ENCODE measurements around the gene CCDC9. TPM values are rescaled to one million over a fixed set of nuclear protein-coding genes. Genes with fewer than 3 reads are reported as not detected.
"Not testable (repeated sequence)": the region's sequence is repeated elsewhere in the genome, so short reads cannot be mapped to it uniquely, and the experiment has no call there.

Gene CCDC9
- total RNA-seq, 2 experiments from 2014 or later: 22.4 to 30.6 TPM

DNA sequence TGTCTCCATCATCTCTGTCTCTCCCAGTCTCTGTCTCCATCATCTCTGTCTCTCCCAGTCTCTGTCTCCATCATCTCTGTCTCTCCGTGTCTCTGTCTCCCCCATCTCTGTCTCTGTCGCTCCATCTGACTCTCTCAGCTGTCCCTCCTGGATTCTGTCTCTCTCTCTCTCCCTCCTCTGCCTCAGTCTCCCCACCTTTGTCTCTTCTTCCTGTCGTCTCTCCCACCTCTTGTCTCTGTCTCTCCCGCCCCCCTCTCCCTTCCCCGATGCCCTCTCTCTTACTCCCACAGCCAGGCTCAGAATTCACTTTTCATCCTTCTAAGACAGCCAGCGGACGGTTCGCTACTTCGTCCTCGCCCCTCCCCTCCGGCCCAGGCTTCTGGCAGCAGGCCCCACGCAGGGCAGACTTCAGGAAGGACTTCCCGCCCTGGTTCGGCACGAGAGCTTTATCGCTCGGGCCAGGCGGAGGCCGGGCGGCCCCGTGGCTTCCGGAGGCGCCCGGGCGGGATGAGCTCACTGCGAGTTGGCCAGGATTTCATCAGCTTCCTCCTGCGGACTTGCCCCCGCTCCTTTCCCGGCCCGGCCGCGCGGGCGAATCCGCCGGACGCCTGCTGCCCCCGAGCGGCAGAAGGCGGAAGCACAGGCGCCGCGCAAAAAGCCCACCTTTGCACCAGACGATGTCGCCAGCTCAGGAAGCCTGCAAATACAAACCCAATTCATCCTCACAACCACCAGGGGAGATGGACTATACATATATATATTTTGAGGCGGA, 12.4 kb upstream of the CCDC9 start:
- intact Hi-C loops (cut with DNase I, micrococcal nuclease): loop anchor here (1.0 to 10.0 kb wide), 17 partner anchors 12 to 457 kb away; partner anchors contain the start of genes AP2S1 (in 1 of the 2), ARHGAP35 (in 1 of the 2), CCDC9 (in 1 of the 2) and INAFM1 (in 1 of the 2)
- Mint-ChIP-seq H3K9me3 (ENCODE audit: low read depth) (no peaks in the 10 kb centered on the region), H3K36me3 (ENCODE audit: low read depth) (peaks cover 6% of the 10 kb centered on the region), H3K27ac (peak overlapping the region; percentile 97), H3K4me3 (no peak overlapping the region), H3K4me1 (peaks cover 35% of the 10 kb centered on the region), H3K27me3 (peaks cover 2% of the 10 kb centered on the region)
- DNase-seq: peak; percentile 96
- ChIA-PET POLR2A (interaction anchor here (0.6 to 1.6 kb wide), 20 partner anchors 11 to 196 kb away, joined by 3 to 24 read pairs (median 4); partner anchors contain the start of genes CCDC9, INAFM1 and ZC3H4), CTCF (interaction anchor here (0.5 to 8.5 kb wide), 41 partner anchors 9 to 1450 kb away, joined by 3 to 205 read pairs (median 5); partner anchors contain the start of genes CCDC9, DHX34 and SAE1)
- ATAC-seq: peak; percentile 74

DNA sequence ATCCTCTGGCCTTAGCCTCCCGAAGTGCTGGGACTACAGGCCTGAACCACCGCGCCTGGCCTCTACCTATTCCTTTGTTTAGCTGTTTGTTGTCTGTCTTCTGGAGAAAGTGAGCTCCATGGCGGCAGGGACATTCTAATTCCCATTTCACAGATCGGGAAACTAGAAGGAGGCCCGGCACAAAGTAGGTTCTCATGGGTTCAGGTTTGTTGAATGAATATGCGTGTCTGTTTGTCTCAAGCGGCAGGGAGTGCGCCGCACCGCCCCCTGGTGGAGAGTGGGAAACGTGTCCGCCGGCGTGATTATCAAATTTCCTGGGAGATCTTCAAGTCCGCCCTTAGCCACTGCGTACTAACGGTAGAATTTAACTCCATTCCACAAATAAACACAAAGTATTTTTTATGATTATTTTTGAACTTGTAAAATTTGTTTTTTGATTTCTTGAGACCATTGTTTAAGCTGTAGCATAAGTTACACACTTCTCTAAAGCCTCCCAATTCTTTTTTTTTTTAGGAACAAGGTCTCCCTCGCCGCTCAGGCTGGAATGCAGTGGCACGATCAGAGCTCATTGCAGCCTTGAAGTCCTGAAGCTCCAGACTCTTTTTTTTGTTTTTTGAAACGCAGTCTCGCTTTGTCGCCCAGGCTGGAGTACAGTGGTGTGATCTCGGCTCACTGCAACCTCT, 8.9 kb upstream of the CCDC9 start:
- Mint-ChIP-seq H3K9me3 (ENCODE audit: low read depth) (no peaks in the 10 kb centered on the region), H3K36me3 (ENCODE audit: low read depth) (peaks cover 3% of the 10 kb centered on the region), H3K4me1 (peaks cover 21% of the 10 kb centered on the region), H3K27ac (peak overlapping the region; percentile 64), H3K4me3 (no peak overlapping the region), H3K27me3 (no peaks in the 10 kb centered on the region)
- ChIA-PET POLR2A (no interaction called here), CTCF (interaction anchor here (0.6 to 8.5 kb wide), 24 partner anchors 8 to 713 kb away, joined by 3 to 205 read pairs (median 4); partner anchors contain the start of gene CCDC9)
- intact Hi-C loops (cut with DNase I, micrococcal nuclease): loop anchor here (1.0 to 10.0 kb wide), 4 partner anchors 168 to 393 kb away; partner anchors contain the start of gene AP2S1 (in 1 of the 2)
- DNase-seq: peak; percentile 91
- ATAC-seq: no peak

DNA sequence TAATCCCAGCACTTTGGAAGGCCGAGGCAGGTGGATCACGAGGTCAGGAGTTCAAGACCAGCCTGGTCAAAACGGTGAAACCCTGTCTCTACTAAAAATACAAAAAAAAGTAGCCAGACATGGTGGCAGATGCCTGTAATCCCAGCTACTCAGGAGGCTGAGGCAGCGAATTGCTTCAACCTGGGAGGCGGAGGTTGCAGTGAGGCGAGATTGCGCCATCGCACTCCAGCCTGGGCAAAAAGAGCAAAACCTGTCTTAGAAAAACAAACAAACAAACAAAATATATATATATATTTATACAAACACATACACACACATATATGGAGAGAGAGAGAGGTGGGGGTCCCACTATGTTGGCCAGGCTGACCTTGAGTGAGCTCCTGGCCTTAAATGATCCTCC, 3.3 kb upstream of the CCDC9 start:
- peaks cover 12% of the 10 kb centered on the region for H3K4me1 Mint-ChIP-seq
- H3K36me3 Mint-ChIP-seq (ENCODE audit: low read depth); H3K27me3 Mint-ChIP-seq; intact Hi-C loops (cut with DNase I, micrococcal nuclease); H3K27ac Mint-ChIP-seq; H3K9me3 Mint-ChIP-seq (ENCODE audit: low read depth); H3K4me3 Mint-ChIP-seq; DNase-seq; ATAC-seq; POLR2A ChIA-PET: not testable (repeated sequence)
- CTCF ChIA-PET: interaction anchor here (1.3 to 2.0 kb wide), 2 partner anchors 9 to 41 kb away, joined by 3 to 8 read pairs; no protein-coding TSS in a partner anchor

DNA sequence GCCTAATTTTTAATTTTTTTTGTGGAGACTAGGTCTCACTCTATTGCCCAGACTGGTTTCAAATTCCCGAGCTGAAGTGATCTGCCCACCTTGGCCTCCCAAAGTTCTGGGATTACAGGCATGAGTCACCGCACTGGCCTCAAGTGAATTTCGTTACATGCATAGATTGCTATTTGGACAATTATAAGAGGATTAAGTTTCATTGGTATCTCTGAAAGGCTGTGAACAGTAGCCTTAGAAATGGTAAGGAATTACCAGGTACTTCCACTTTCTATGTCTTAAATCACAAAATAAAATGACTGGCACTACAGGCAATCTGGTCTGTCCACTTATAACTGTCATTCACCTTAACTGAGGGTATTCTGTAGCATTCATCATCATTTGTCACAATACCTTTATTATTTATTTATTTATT, 2.9 kb upstream of the CCDC9 start:
- no peaks in the 10 kb centered on the region for H3K9me3 Mint-ChIP-seq (ENCODE audit: low read depth)
- ChIA-PET POLR2A (interaction anchor here (0.6 kb wide), 1 partner anchor 85 kb away, joined by 3 read pairs; no protein-coding TSS in a partner anchor), CTCF (interaction anchor here (0.6 to 2.0 kb wide), 3 partner anchors 9 to 92 kb away, joined by 3 to 8 read pairs (median 3); no protein-coding TSS in a partner anchor)
- DNase-seq (no peak), ATAC-seq (no peak)
- H3K27me3 Mint-ChIP-seq: no peaks in the 10 kb centered on the region
- no peak overlapping the region for H3K27ac Mint-ChIP-seq
- H3K4me1 Mint-ChIP-seq: peaks cover 17% of the 10 kb centered on the region
- no peak overlapping the region for H3K4me3 Mint-ChIP-seq
- H3K36me3 Mint-ChIP-seq (ENCODE audit: low read depth): peaks cover 10% of the 10 kb centered on the region
- intact Hi-C loops (cut with DNase I, micrococcal nuclease): no loop called here

DNA sequence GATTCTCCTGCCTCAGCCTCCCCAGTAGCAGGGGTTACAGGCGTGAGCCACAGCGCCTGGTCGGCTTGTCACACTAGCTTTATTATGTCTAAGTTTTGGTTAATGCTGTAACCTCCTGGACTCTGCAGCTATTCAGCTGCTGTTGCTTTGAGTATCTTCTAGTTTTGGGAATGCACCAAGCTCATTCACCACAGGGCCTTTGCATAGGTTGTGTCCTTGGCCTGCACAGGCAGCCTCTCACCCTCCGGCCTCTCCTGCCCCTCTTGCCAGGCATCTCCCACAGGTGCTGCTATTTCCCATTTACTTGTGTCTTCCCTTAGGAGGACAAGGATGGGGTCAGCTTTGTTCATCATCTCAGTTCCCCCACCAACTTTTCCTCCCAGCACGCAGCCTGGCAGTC, 2.4 kb upstream of the CCDC9 start:
- H3K4me3 Mint-ChIP-seq: no peak overlapping the region
- no peaks in the 10 kb centered on the region for H3K27me3 Mint-ChIP-seq
- no peaks in the 10 kb centered on the region for H3K9me3 Mint-ChIP-seq (ENCODE audit: low read depth)
- DNase-seq (no peak), ATAC-seq (no peak)
- CTCF ChIA-PET: interaction anchor here (0.5 to 2.0 kb wide), 4 partner anchors 9 to 91 kb away, joined by 3 to 8 read pairs (median 3); no protein-coding TSS in a partner anchor
- intact Hi-C loops (cut with DNase I, micrococcal nuclease): no loop called here
- peaks cover 22% of the 10 kb centered on the region for H3K4me1 Mint-ChIP-seq
- POLR2A ChIA-PET: interaction anchor here (0.6 kb wide), 1 partner anchor 86 kb away, joined by 3 read pairs; no protein-coding TSS in a partner anchor
- peaks cover 14% of the 10 kb centered on the region for H3K36me3 Mint-ChIP-seq (ENCODE audit: low read depth)
- no peak overlapping the region for H3K27ac Mint-ChIP-seq

DNA sequence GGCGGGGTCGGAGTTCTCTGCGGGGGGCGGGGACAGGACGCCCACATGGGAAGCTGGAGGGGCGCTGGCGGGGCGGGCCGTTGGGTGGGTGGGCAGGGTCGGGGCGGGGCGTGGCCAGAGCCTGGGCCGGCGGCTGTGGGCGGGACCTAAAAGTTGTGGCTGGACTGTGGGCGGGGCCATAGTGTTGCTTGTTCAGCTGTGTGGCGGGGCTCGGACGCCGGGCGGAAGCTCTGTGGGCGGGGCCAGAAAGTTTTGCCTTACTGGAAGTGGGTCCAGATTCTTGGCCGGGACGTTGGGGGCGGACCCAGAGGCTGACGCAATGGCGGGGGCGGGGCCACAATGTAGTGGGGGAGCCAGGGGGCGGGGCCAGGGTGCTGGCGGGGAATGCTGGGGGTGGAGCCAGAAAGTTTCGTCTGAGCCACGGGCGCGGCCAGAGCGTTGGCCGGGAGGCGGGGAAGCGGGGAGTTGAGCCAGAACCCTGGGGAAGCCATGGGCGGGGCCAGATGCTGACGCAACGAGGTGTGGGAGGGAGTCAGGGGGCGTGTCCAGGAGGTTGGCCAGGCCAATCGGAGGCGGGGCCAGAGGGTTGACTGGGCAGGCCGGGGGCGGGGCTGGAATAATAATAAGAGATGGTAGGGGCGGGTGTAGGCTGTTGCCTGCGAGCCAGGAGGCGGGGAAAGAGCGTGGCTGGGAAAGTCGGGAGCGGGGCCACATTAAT, 527 bp downstream of the CCDC9 start:
- Mint-ChIP-seq H3K36me3 (ENCODE audit: low read depth) (peaks cover 36% of the 10 kb centered on the region), H3K4me1 (peaks cover 31% of the 10 kb centered on the region), H3K27ac (peak overlapping the region; percentile 93), H3K27me3 (no peaks in the 10 kb centered on the region), H3K9me3 (ENCODE audit: low read depth) (no peaks in the 10 kb centered on the region), H3K4me3 (peak overlapping the region; percentile 90)
- intact Hi-C loops (cut with DNase I, micrococcal nuclease): loop anchor here (1.0 to 2.0 kb wide), 16 partner anchors 13 to 1076 kb away; partner anchors contain the start of genes INAFM1 (in 2 of the 2), ARHGAP35 (in 1 of the 2), BBC3 (in 1 of the 2) and DACT3 (in 1 of the 2)
- ATAC-seq (peak; percentile 86), DNase-seq (peak; percentile 100)
- ChIA-PET CTCF (interaction anchor here (0.6 to 2.7 kb wide), 14 partner anchors 10 to 626 kb away, joined by 3 to 29 read pairs (median 4); partner anchors contain the start of genes INAFM1 and NAPA), POLR2A (interaction anchor here (0.5 to 1.9 kb wide), 10 partner anchors 9 to 176 kb away, joined by 3 to 33 read pairs (median 7); partner anchors contain the start of genes INAFM1 and ZC3H4)

DNA sequence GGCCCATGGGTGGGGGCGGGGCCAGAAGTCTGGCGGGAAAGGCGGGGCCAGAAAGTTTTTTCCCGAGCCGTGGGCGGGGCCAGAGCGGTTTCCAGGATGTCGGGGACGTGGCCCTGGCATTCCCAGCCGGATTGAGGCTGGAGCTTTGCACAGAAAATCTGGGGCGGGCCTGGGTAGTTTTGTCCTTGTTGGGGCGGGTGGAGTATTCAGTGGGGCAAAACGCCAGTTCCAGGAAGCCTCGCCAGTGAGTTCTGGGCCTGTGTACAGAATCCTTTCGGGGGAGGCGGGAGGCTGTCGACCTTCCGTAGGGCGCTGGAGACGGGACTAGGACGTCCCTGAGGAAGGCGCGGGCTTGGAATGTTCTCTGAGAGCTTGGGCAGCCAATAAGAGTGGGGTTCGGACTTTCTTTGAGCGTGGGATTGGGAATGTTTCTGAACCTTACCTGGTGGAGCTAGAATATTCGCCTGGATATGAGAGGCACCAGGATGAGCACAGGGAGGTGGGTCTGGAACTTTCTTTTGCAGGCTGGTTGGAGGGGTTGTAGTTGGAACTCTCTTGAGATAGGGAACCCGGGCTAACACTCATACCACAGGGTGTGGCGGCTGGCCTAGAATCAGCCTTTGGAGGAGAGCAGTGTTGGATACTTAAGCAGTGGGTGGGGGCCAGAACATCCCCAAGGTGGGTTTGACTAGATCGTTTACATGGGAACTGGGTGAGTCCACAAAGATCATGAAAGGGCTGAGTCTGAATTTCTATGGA, 1.3 kb downstream of the CCDC9 start:
- peak; percentile 2 for ATAC-seq
- no peaks in the 10 kb centered on the region for H3K9me3 Mint-ChIP-seq (ENCODE audit: low read depth)
- ChIA-PET CTCF (interaction anchor here (0.6 to 2.6 kb wide), 6 partner anchors 14 to 627 kb away, joined by 3 to 21 read pairs (median 4); partner anchors contain the start of genes INAFM1 and NAPA), POLR2A (interaction anchor here (1.0 to 1.9 kb wide), 4 partner anchors 9 to 144 kb away, joined by 3 to 33 read pairs (median 8); partner anchors contain the start of genes INAFM1 and ZC3H4)
- intact Hi-C loops (cut with DNase I, micrococcal nuclease): loop anchor here (1.0 to 2.0 kb wide), 3 partner anchors 17 to 1075 kb away; partner anchors contain the start of gene INAFM1 (in 2 of the 2)
- H3K4me3 Mint-ChIP-seq: peak overlapping the region; percentile 90
- DNase-seq: no peak
- H3K4me1 Mint-ChIP-seq: peaks cover 31% of the 10 kb centered on the region
- no peaks in the 10 kb centered on the region for H3K27me3 Mint-ChIP-seq
- H3K27ac Mint-ChIP-seq: peak overlapping the region; percentile 93
- H3K36me3 Mint-ChIP-seq (ENCODE audit: low read depth): peaks cover 41% of the 10 kb centered on the region

DNA sequence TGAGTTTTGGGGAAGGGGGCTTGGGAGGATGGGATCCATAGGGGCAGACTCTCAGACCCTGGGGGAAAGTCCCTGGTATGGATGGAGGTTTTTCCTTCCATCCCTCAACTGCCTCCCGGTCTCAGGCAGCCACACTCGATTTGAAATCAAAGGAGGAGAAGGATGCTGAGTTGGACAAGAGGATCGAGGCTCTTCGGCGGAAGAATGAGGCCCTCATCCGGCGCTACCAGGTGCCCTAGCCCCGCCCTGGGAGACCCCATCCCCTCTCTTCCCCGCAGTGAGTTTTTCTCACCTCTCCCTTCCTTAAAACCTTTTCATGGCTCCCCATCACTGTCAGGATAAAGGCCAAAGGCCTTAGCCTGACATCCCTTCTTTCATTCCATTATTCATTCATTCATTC, 2.1 kb downstream of the CCDC9 start:
- intact Hi-C loops (cut with DNase I, micrococcal nuclease): no loop called here
- ChIA-PET CTCF (no interaction called here), POLR2A (no interaction called here)
- Mint-ChIP-seq H3K36me3 (ENCODE audit: low read depth) (peaks cover 42% of the 10 kb centered on the region), H3K4me1 (peaks cover 31% of the 10 kb centered on the region), H3K27me3 (no peaks in the 10 kb centered on the region), H3K9me3 (ENCODE audit: low read depth) (no peaks in the 10 kb centered on the region), H3K4me3 (peak overlapping the region; percentile 90), H3K27ac (peak overlapping the region; percentile 67)
- DNase-seq: no peak
- no peak for ATAC-seq

DNA sequence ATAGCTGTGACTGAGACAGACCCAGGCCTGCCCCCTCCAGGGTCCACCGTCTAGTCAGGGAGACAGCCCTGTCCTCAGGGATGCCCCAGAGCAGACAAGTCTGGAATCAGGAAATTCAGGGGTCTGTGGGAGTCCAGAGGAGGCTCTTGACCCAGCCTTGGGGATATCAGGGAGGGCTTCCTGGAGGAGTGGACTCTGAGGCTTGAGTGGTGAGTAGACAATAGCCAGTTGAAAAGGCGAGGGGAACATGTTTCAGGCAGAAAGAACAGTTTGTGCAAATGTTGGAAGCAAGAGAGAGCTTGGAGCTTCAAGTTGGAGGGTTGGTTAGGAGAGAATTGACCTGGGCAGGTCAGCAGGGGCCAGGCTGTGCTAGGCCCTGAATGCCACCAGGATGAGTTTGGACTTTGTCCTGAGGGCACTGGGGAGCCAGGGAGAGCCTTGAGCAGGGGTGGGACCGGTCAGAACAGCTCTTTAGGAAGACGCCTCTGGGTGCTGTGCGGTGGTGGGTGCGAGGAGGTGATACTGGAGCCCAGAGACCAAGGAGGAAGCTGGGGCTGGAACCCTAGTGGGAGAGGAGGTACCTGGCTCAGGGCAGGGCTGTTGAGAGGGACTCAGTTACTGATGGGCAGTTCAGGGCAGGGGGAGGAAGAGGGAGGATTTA, 2.7 kb downstream of the CCDC9 start:
- DNase-seq: no peak
- ChIA-PET POLR2A (no interaction called here), CTCF (interaction anchor here (0.6 to 2.2 kb wide), 3 partner anchors 12 to 248 kb away, joined by 3 to 7 read pairs (median 5); no protein-coding TSS in a partner anchor)
- ATAC-seq: no peak
- Mint-ChIP-seq H3K9me3 (ENCODE audit: low read depth) (no peaks in the 10 kb centered on the region), H3K27ac (peak overlapping the region; percentile 67), H3K4me1 (peaks cover 31% of the 10 kb centered on the region), H3K27me3 (no peaks in the 10 kb centered on the region), H3K4me3 (no peak overlapping the region), H3K36me3 (ENCODE audit: low read depth) (peaks cover 42% of the 10 kb centered on the region)
- intact Hi-C loops (cut with DNase I, micrococcal nuclease): no loop called here

Measured in activated CD4-positive, alpha-beta T cell treated with anti-CD3 and anti-CD28 coated beads for 36 hours (primary cell).